ENCODE data around the gene PLPP7. TPM values are rescaled to one million over a fixed set of nuclear protein-coding genes. Genes with fewer than 3 reads are reported as not detected.

The PLPP7 gene
- total RNA-seq, 2 experiments from 2014 or later, result 0.11 TPM; not detected in 1

GRCh38 chr9:131309530-131310276 lies 20.2 kb downstream of the PLPP7 start:
- no peak for TF ChIP-seq CTCF (IDR thresholded peaks at IDR 0.05)
- no peak for ATAC-seq
- Mint-ChIP-seq H3K27ac (no peak overlapping the region), H3K4me3 (no peak overlapping the region), H3K36me3 (ENCODE audit: low read depth) (no peaks in the 10 kb centered on the region), H3K27me3 (no peaks in the 10 kb centered on the region), H3K4me1 (ENCODE audit: low read depth) (peaks cover 10% of the 10 kb centered on the region), H3K9me3 (no peaks in the 10 kb centered on the region)
- CTCF ChIA-PET, result interaction anchor here (1.1 to 2.6 kb wide), 3 partner anchors 11 to 94 kb away, joined by 3 to 9 read pairs (median 4); no protein-coding TSS in a partner anchor
- DNase-seq, result no peak
- intact Hi-C loops (cut with micrococcal nuclease), result no loop called here
- POLR2A ChIA-PET, result no interaction called here

GRCh38 chr9:131310833-131311554 lies 21.5 kb downstream of the PLPP7 start:
- ATAC-seq (peak; percentile 98), DNase-seq (peak; percentile 88)
- Mint-ChIP-seq H3K36me3 (ENCODE audit: low read depth) (no peaks in the 10 kb centered on the region), H3K4me1 (ENCODE audit: low read depth) (peaks cover 10% of the 10 kb centered on the region), H3K27ac (peak overlapping the region; percentile 76), H3K27me3 (no peaks in the 10 kb centered on the region), H3K9me3 (no peaks in the 10 kb centered on the region), H3K4me3 (peak overlapping the region; percentile 31)
- no peak for TF ChIP-seq CTCF (IDR thresholded peaks at IDR 0.05)
- intact Hi-C loops (cut with micrococcal nuclease), result no loop called here
- CTCF ChIA-PET, result interaction anchor here (1.1 to 2.6 kb wide), 3 partner anchors 13 to 95 kb away, joined by 3 to 9 read pairs (median 4); no protein-coding TSS in a partner anchor
- POLR2A ChIA-PET, result interaction anchor here (0.6 to 0.7 kb wide), 2 partner anchors 55 to 1354 kb away, joined by 3 read pairs; no protein-coding TSS in a partner anchor

- no peak for DNase-seq
- Mint-ChIP-seq H3K4me1 (ENCODE audit: low read depth) (peaks cover 10% of the 10 kb centered on the region), H3K9me3 (no peaks in the 10 kb centered on the region), H3K27ac (no peak overlapping the region), H3K27me3 (no peaks in the 10 kb centered on the region), H3K36me3 (ENCODE audit: low read depth) (no peaks in the 10 kb centered on the region), H3K4me3 (no peak overlapping the region)
- ChIA-PET POLR2A (no interaction called here), CTCF (interaction anchor here (0.7 to 2.6 kb wide), 2 partner anchors 24 to 132 kb away, joined by 4 to 9 read pairs; no protein-coding TSS in a partner anchor)
- no peak for ATAC-seq
- no peak for TF ChIP-seq CTCF (IDR thresholded peaks at IDR 0.05)
- intact Hi-C loops (cut with micrococcal nuclease), result no loop called here
Observed at GRCh38 chr9:131312246-131312645, 22.7 kb downstream of the PLPP7 start.

GRCh38 chr9:131312822-131313770 lies 23.6 kb downstream of the PLPP7 start:
- POLR2A ChIA-PET, result no interaction called here
- Mint-ChIP-seq H3K4me3 (no peak overlapping the region), H3K27ac (no peak overlapping the region), H3K4me1 (ENCODE audit: low read depth) (peaks cover 10% of the 10 kb centered on the region), H3K36me3 (ENCODE audit: low read depth) (no peaks in the 10 kb centered on the region), H3K27me3 (no peaks in the 10 kb centered on the region), H3K9me3 (no peaks in the 10 kb centered on the region)
- intact Hi-C loops (cut with micrococcal nuclease), result no loop called here
- TF ChIP-seq CTCF (IDR thresholded peaks at IDR 0.05), result no peak
- CTCF ChIA-PET, result interaction anchor here (0.7 to 2.6 kb wide), 2 partner anchors 23 to 133 kb away, joined by 4 to 9 read pairs; no protein-coding TSS in a partner anchor
- ATAC-seq, result no peak
- DNase-seq, result no peak

Measured in activated CD8-positive, alpha-beta T cell treated with anti-CD3 and anti-CD28 coated beads for 36 hours (primary cell).